ENCODE data around the gene RASAL3. TPM values are rescaled to one million over a fixed set of nuclear protein-coding genes. Genes with fewer than 3 reads are reported as not detected.

Gene RASAL3
- total RNA-seq, 1 experiment from 2014 or later, result 0.57 TPM

DNA sequence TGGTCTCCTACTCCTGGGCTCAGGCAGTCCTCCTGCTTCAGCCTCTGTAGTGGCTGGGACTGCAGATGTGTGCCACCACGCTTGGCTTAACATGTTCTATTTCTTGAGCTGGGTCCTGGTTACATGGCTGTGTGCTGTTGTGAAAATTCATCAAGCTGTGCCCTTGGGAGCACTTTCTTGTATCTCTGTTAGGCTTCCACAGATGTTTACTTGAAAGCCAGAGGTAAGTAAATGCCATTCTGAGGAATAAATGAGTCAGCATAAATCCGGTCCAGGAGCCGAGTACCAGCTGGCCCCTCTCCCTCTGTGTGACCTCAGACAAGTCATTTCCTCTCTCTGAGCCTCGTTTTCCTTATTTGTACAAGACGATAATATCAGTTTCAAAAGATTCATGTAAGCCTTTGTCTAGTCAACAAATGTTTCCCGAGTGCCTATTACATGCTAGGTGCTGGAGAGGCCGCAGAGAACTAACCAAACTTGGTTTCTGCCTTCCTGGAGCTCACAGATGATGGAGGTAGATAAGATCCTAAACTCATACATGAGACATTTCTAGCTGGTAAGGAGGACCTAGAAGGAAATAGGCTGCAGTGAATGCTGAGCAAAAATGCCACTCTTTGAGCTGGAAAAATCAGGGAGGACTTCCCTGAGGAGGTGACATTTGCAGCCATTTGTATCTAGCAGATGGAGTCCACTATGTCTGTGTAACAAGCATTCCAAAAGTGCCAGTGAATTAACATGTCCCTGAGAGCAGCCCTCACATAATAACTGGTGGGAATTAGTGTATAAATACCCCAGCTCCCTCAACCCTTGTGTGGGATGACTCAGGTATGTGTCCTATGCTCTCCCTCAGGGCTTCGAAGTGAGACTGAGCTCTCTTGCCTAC, 2.7 kb upstream of the RASAL3 start:
- Histone ChIP-seq H3K9me3 (ENCODE audit: control insufficient read depth in 1 of 2, insufficient read depth in 1 of 2, low read depth in 1 of 2, low read length in 2 of 2) (no peaks in the 10 kb centered on the region), H4K20me1 (ENCODE audit: insufficient read depth) (no peaks in the 10 kb centered on the region), H3K27me3 (ENCODE audit: insufficient read depth, low read length) (no peaks in the 10 kb centered on the region), H3K27ac (ENCODE audit: low read depth, low read length) (no peak overlapping the region), H3K9ac (ENCODE audit: low read length) (no peak overlapping the region), H3K4me3 (replicated peaks in 1 of 2; ENCODE audit: low read depth in 1 of 2, low read length in 2 of 2) (no peak overlapping the region), H2AFZ (ENCODE audit: low read depth, low read length, poor library complexity, severe bottlenecking) (no peak overlapping the region), H3K4me2 (ENCODE audit: low read length) (peak overlapping the region; percentile 19), H3K79me2 (ENCODE audit: insufficient read depth, low read length) (no peaks in the 10 kb centered on the region), H3K9me2 (ENCODE audit: insufficient read depth) (no peaks in the 10 kb centered on the region), H3K4me1 (ENCODE audit: control insufficient read depth in 1 of 2, insufficient read depth in 2 of 2, low read length in 2 of 2) (peaks cover 0 to 7% of the 10 kb centered on the region in 2 experiments; a peak in 2 of 4 replicates), H3K36me3 (ENCODE audit: control insufficient read depth in 1 of 2, insufficient read depth in 2 of 2, low read length in 2 of 2) (no peaks in the 10 kb centered on the region)
- intact Hi-C loops (cut with micrococcal nuclease), result no loop called here
- no peak for ATAC-seq
- CTCF ChIA-PET, result no interaction called here
- POLR2A ChIA-PET, result interaction anchor here (0.6 kb wide), 1 partner anchor 76 kb away, joined by 3 read pairs; no protein-coding TSS in a partner anchor
- RAD21 ChIA-PET (ENCODE audit: low non-redundant PET in 1 of 2, low total read pairs in 2 of 2, uncharacterized antibody in 2 of 2, unreplicated experiment in 2 of 2), result no interaction called here
- DNase-seq (ENCODE audit: low read depth, low spot score), result no peak
- TF ChIP-seq POLR2A (IDR thresholded peaks at IDR 0.05; ENCODE audit: borderline replicate concordance, extremely low read depth, insufficient read depth, insufficient read length) (no peak), EZH2 (IDR thresholded peaks at IDR 0.05) (no peak), POLR2AphosphoS5 (IDR thresholded peaks at IDR 0.05; ENCODE audit: low read depth, low read length) (no peak), SP1 (IDR thresholded peaks at IDR 0.05; ENCODE audit: low read depth) (no peak), RAD21 (IDR thresholded peaks at IDR 0.05; ENCODE audit: low read depth) (no peak), ZFX (IDR thresholded peaks at IDR 0.05) (no peak), CEBPB (IDR thresholded peaks at IDR 0.05; ENCODE audit: low read depth) (no peak), EGR1 (IDR thresholded peaks at IDR 0.05; ENCODE audit: low read depth) (no peak), ELF1 (IDR thresholded peaks at IDR 0.05; ENCODE audit: borderline replicate concordance, low read depth) (no peak), YY1 (IDR thresholded peaks at IDR 0.05; ENCODE audit: extremely low read depth, insufficient replicate concordance, low read depth, low read length) (no peak), EZH2phosphoT487 (IDR thresholded peaks at IDR 0.05; ENCODE audit: borderline replicate concordance) (no peak), FOSL1 (IDR thresholded peaks at IDR 0.05; ENCODE audit: low read depth) (no peak), JUND (IDR thresholded peaks at IDR 0.05) (no peak), SRF (IDR thresholded peaks at IDR 0.05; ENCODE audit: low read depth) (no peak), TCF7L2 (IDR thresholded peaks at IDR 0.05; ENCODE audit: borderline replicate concordance, extremely low read depth, insufficient read depth, insufficient read length) (no peak)
- TF ChIP-seq, protein P1, sequence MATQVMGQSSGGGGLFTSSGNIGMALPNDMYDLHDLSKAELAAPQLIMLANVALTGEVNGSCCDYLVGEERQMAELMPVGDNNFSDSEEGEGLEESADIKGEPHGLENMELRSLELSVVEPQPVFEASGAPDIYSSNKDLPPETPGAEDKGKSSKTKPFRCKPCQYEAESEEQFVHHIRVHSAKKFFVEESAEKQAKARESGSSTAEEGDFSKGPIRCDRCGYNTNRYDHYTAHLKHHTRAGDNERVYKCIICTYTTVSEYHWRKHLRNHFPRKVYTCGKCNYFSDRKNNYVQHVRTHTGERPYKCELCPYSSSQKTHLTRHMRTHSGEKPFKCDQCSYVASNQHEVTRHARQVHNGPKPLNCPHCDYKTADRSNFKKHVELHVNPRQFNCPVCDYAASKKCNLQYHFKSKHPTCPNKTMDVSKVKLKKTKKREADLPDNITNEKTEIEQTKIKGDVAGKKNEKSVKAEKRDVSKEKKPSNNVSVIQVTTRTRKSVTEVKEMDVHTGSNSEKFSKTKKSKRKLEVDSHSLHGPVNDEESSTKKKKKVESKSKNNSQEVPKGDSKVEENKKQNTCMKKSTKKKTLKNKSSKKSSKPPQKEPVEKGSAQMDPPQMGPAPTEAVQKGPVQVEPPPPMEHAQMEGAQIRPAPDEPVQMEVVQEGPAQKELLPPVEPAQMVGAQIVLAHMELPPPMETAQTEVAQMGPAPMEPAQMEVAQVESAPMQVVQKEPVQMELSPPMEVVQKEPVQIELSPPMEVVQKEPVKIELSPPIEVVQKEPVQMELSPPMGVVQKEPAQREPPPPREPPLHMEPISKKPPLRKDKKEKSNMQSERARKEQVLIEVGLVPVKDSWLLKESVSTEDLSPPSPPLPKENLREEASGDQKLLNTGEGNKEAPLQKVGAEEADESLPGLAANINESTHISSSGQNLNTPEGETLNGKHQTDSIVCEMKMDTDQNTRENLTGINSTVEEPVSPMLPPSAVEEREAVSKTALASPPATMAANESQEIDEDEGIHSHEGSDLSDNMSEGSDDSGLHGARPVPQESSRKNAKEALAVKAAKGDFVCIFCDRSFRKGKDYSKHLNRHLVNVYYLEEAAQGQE (IDR thresholded peaks at IDR 0.05; ENCODE audit: low read depth), result no peak
- TF ChIP-seq, protein P2, sequence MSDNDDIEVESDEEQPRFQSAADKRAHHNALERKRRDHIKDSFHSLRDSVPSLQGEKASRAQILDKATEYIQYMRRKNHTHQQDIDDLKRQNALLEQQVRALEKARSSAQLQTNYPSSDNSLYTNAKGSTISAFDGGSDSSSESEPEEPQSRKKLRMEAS (IDR thresholded peaks at IDR 0.05), result no peak
- TF ChIP-seq, protein P3, sequence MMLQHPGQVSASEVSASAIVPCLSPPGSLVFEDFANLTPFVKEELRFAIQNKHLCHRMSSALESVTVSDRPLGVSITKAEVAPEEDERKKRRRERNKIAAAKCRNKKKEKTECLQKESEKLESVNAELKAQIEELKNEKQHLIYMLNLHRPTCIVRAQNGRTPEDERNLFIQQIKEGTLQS (IDR thresholded peaks at IDR 0.05), result no peak
- TF ChIP-seq, protein P4, sequence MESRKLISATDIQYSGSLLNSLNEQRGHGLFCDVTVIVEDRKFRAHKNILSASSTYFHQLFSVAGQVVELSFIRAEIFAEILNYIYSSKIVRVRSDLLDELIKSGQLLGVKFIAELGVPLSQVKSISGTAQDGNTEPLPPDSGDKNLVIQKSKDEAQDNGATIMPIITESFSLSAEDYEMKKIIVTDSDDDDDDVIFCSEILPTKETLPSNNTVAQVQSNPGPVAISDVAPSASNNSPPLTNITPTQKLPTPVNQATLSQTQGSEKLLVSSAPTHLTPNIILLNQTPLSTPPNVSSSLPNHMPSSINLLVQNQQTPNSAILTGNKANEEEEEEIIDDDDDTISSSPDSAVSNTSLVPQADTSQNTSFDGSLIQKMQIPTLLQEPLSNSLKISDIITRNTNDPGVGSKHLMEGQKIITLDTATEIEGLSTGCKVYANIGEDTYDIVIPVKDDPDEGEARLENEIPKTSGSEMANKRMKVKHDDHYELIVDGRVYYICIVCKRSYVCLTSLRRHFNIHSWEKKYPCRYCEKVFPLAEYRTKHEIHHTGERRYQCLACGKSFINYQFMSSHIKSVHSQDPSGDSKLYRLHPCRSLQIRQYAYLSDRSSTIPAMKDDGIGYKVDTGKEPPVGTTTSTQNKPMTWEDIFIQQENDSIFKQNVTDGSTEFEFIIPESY (IDR thresholded peaks at IDR 0.05; ENCODE audit: extremely low read depth, insufficient replicate concordance, low read length), result no peak
- BruUV-seq (replicated peaks), result no TSS peak
